ENCODE results near the gene PHF20. TPM values are rescaled to one million over a fixed set of nuclear protein-coding genes. Genes with fewer than 3 reads are reported as not detected.

The PHF20 gene
- total and polyA plus RNA-seq, 2 donors (not counting 3 experiments of a cell fraction or from before 2014, with no cell fraction given) = 25.0 to 45.8 TPM

DNA sequence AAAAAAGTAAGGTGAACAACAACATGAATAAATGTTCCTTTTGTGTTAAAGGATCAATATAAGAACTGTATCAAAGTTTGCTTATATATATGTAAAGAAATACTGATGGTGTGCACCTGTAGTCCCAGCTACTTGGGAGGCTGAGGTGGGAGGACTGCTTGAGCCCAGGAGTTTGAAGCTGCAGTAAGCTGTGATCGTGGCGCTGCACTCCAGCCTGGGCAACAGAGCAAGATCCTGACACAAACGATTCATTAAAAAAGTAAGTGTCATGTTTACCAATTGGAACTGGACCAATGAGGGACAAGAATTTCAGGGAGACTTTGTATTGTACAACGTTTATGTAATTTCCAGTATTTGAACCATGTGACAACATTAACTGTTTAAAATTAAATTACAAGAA lies 5.0 kb upstream of the PHF20 start:
- FAIRE-seq (no peak), DNase-seq (ENCODE audit: low read depth, low spot score) (no peak)
- no TSS peak for BruUV-seq (replicated peaks)
- TF ChIP-seq EZH2 (IDR thresholded peaks at IDR 0.05; ENCODE audit: borderline replicate concordance, low read depth, low read length, severe bottlenecking) (no peak), FOS (IDR thresholded peaks at IDR 0.05; ENCODE audit: borderline replicate concordance, insufficient read depth, low read length) (no peak), POLR2AphosphoS5 (IDR thresholded peaks at IDR 0.05; ENCODE audit: insufficient read depth, low read depth, low read length) (no peak), MYC (IDR thresholded peaks at IDR 0.05; ENCODE audit: low read depth, low read length) (no peak), POLR2A (IDR thresholded peaks at IDR 0.05; ENCODE audit: low read depth, low read length) (no peak), JUN (IDR thresholded peaks at IDR 0.05; ENCODE audit: borderline replicate concordance, insufficient read depth, insufficient read length, low read depth) (no peak), GATA2 (IDR thresholded peaks at IDR 0.05; ENCODE audit: insufficient read depth, insufficient read length, low read depth, low read length) (no peak)
- TF ChIP-seq, protein P1, sequence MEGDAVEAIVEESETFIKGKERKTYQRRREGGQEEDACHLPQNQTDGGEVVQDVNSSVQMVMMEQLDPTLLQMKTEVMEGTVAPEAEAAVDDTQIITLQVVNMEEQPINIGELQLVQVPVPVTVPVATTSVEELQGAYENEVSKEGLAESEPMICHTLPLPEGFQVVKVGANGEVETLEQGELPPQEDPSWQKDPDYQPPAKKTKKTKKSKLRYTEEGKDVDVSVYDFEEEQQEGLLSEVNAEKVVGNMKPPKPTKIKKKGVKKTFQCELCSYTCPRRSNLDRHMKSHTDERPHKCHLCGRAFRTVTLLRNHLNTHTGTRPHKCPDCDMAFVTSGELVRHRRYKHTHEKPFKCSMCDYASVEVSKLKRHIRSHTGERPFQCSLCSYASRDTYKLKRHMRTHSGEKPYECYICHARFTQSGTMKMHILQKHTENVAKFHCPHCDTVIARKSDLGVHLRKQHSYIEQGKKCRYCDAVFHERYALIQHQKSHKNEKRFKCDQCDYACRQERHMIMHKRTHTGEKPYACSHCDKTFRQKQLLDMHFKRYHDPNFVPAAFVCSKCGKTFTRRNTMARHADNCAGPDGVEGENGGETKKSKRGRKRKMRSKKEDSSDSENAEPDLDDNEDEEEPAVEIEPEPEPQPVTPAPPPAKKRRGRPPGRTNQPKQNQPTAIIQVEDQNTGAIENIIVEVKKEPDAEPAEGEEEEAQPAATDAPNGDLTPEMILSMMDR (IDR thresholded peaks at IDR 0.05; ENCODE audit: extremely low read depth in 1 of 2, insufficient read depth in 1 of 2, low read depth in 1 of 2, low read length in 2 of 2) = no peak
- TF ChIP-seq, protein P2, sequence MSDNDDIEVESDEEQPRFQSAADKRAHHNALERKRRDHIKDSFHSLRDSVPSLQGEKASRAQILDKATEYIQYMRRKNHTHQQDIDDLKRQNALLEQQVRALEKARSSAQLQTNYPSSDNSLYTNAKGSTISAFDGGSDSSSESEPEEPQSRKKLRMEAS (IDR thresholded peaks at IDR 0.05; ENCODE audit: insufficient read depth, insufficient read length) = no peak
- intact Hi-C loops (cut with micrococcal nuclease) (loop anchor here (5.0 kb wide), 1 partner anchor 185 kb away; the partner anchor contains the start of gene SCAND1), dilution Hi-C loops (cut with MboI; ENCODE audit: extremely low pct_ligation_motif_present, low sequenced_read_pairs) (no loop called here)
- Histone ChIP-seq H3K36me3 (ENCODE audit: control insufficient read depth in 2 of 2, extremely low read depth in 1 of 2, insufficient read depth in 2 of 2, low read length in 2 of 2) (no peaks in the 10 kb centered on the region), H3K4me3 (replicated peaks in 1 of 3; ENCODE audit: insufficient read depth in 1 of 3, low read depth in 1 of 3, low read length in 3 of 3) (no peak overlapping the region), H3K9ac (replicated peaks; ENCODE audit: extremely low read depth, insufficient read depth, low read length) (no peak overlapping the region), H3K4me1 (ENCODE audit: control insufficient read depth, extremely low read depth, insufficient read depth, low read length) (peaks cover 30% of the 10 kb centered on the region), H2AFZ (ENCODE audit: low read depth, low read length) (no peak overlapping the region), H3K4me2 (ENCODE audit: insufficient read depth, low read length) (peak overlapping the region; percentile 28), H3K9me1 (replicated peaks; ENCODE audit: control insufficient read depth, extremely low read depth, insufficient read depth, low read length) (no peaks in the 10 kb centered on the region), H4K20me1 (replicated peaks; ENCODE audit: control insufficient read depth, extremely low read depth, insufficient read depth, low read length) (no peaks in the 10 kb centered on the region), H3K27me3 (ENCODE audit: control insufficient read depth in 2 of 2, insufficient read depth in 2 of 2, low read length in 2 of 2) (no peaks in the 10 kb centered on the region), H3K27ac (ENCODE audit: insufficient read depth, low read depth, low read length) (no peak overlapping the region), H3K9me3 (replicated peaks; ENCODE audit: control insufficient read depth, insufficient read depth, low read length) (no peaks in the 10 kb centered on the region), H3K79me2 (ENCODE audit: control insufficient read depth, insufficient read depth, low read length) (no peaks in the 10 kb centered on the region)
- CTCF ChIA-PET = interaction anchor here (1.4 kb wide), 1 partner anchor 25 kb away, joined by 3 read pairs; the partner anchor contains the start of gene RBM39
- POLR2A ChIA-PET = no interaction called here
